Eye (tissue), 1 donor: ENCODE results near the gene DCTN5.
"Not testable (repeated sequence)": the region's sequence is repeated elsewhere in the genome, so short reads cannot be mapped to it uniquely, and the experiment has no call there.

Source experiments
- DNase-seq: peaks from one replicate; pipeline ENCODE4 v3.0.0-alpha.2; 2015

The DCTN5 gene

GRCh38 chr16:23694644-23695373, 53.5 kb downstream of the DCTN5 start:
- DNase-seq: peak; percentile 80

- DNase-seq: no peak
These were observed 54.5 kb downstream of the DCTN5 start for GRCh38 chr16:23695756-23696155.

- DNase-seq: no peak
These were observed 57.8 kb downstream of the DCTN5 start for GRCh38 chr16:23699100-23699499.

GRCh38 chr16:23700093-23700492, 58.8 kb downstream of the DCTN5 start:
- DNase-seq: no peak

GRCh38 chr16:23700509-23700908, 59.2 kb downstream of the DCTN5 start:
- DNase-seq: no peak

- DNase-seq: no peak
These were observed 59.8 kb downstream of the DCTN5 start for GRCh38 chr16:23701045-23701444.

- DNase-seq: no peak
These were observed 61.7 kb downstream of the DCTN5 start for GRCh38 chr16:23702951-23703350.

GRCh38 chr16:23704772-23705516, 63.7 kb downstream of the DCTN5 start:
- DNase-seq: no peak

- DNase-seq: no peak
These were observed 64.2 kb downstream of the DCTN5 start for GRCh38 chr16:23705517-23705902.

- no peak for DNase-seq
These were observed 65.2 kb downstream of the DCTN5 start for GRCh38 chr16:23706439-23706838.

- DNase-seq: no peak
These were observed 68.3 kb downstream of the DCTN5 start for GRCh38 chr16:23709536-23709935.

- no peak for DNase-seq
These were observed 68.7 kb downstream of the DCTN5 start for GRCh38 chr16:23710008-23710407.

- no peak for DNase-seq
These were observed 69.2 kb downstream of the DCTN5 start for GRCh38 chr16:23710504-23710903.

- no peak for DNase-seq
These were observed 70.5 kb downstream of the DCTN5 start for GRCh38 chr16:23711785-23712184.

- no peak for DNase-seq
These were observed 71.7 kb downstream of the DCTN5 start, which contains the start of gene ERN2 for GRCh38 chr16:23712976-23713375. Gene ERN2, minus strand, starts transcription at chr16:23713222. Its CDS starts 35 bp downstream, at chr16:23713187.

GRCh38 chr16:23716484-23716883, 75.2 kb downstream of the DCTN5 start:
- no peak for DNase-seq

- DNase-seq: not testable (repeated sequence)
These were observed 81.5 kb downstream of the DCTN5 start for GRCh38 chr16:23722613-23723240.

GRCh38 chr16:23724096-23724784, 83.0 kb downstream of the DCTN5 start:
- DNase-seq: no peak

GRCh38 chr16:23724785-23725131, 83.5 kb downstream of the DCTN5 start:
- DNase-seq: no peak

GRCh38 chr16:23726710-23727109, 85.4 kb downstream of the DCTN5 start:
- DNase-seq: no peak
